Skeletal muscle tissue (tissue), 4 donors: ENCODE data around the gene CELF4. TPM values are rescaled to one million over a fixed set of nuclear protein-coding genes. Genes with fewer than 3 reads are reported as not detected.

ENCODE experiments used
- H3K27ac ChIP-seq: one replicate; pipeline ENCODE4 v1.7.0; 2013; ENCODE audit warnings: mild to moderate bottlenecking, low read depth, low read length, inconsistent platforms
- H3K27me3 ChIP-seq, 3 donors: one replicate each; pipeline ENCODE4 v1.7.0; 2013; ENCODE audit warnings: low read length in 3 of 3; ENCODE audit not compliant: control insufficient read depth in 3 of 3, insufficient read depth in 3 of 3
- H3K36me3 ChIP-seq, 3 donors: one replicate each; pipeline ENCODE4 v1.7.0; 2013; ENCODE audit warnings: low read length in 3 of 3; ENCODE audit not compliant: control insufficient read depth in 3 of 3, insufficient read depth in 3 of 3
- H3K4me1 ChIP-seq, 3 donors: one replicate each; pipeline ENCODE4 v1.7.0; 2013; ENCODE audit warnings: low read length in 3 of 3, mild to moderate bottlenecking in 3 of 3; ENCODE audit not compliant: control insufficient read depth in 3 of 3, insufficient read depth in 3 of 3
- H3K4me3 ChIP-seq, 3 donors: one replicate each; pipeline ENCODE4 v1.7.0; 2013; ENCODE audit warnings: low read length in 3 of 3
- H3K9ac ChIP-seq, 3 donors: one replicate each; pipeline ENCODE4 v1.7.0; 2013; ENCODE audit warnings: low read length in 3 of 3, mild to moderate bottlenecking in 3 of 3, moderate library complexity in 2 of 3, low read depth in 1 of 3
- H3K9me3 ChIP-seq, 3 donors: one replicate each; pipeline ENCODE4 v1.7.0; 2013; ENCODE audit warnings: low read length in 3 of 3; ENCODE audit not compliant: control insufficient read depth in 3 of 3
- total RNA-seq: library from RNA; depleted of rRNA; stranded (reverse); fragments of >200 nt; gene quantifications from one replicate; pipeline ENCODE4 v1.2.3, GENCODE V29; 2014
- donor health status: Osteomylitis.

The CELF4 gene
- total RNA-seq, 1 donor from 2014 or later = not detected

DNA sequence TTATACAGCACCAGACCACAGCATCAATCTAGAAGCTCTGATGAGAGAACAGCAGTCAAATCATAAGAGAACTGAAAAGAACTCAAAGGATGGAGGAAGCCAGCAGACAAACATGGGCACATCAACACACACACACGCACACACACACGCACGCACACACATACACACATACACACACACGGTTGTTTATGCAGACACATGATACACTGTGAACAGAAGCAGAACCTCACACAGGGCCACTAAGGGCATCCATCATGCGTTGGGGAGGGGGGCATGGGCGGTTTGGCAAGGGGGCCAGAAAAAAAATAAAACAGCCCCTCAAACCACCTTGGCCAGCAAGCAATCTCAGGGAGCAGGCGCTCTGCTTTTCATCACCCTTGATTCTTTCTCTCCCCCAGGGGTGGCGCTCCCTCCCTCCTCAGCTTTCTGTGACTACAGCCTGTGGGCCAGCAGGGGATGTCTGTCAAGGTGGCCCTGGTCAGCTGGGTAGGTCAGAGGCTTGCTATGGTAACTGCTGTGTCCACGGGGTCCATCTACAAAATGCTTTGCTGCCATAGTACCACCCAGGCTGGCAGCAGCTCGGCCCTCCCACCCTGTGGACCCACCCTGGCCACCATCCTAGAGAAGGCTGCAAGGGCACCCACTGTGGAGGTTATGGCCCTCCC lies 318.0 kb downstream of the CELF4 start:
- no peak overlapping the region for H3K27ac ChIP-seq
- H3K27me3 ChIP-seq = peaks cover 23 to 30% (median 27%) of the 10 kb centered on the region in 3 donors
- H3K36me3 ChIP-seq = no peaks in the 10 kb centered on the region
- no peaks in the 10 kb centered on the region for H3K4me1 ChIP-seq
- H3K9me3 ChIP-seq = no peaks in the 10 kb centered on the region
- H3K4me3 ChIP-seq = no peak overlapping the region
- H3K9ac ChIP-seq = no peak overlapping the region

DNA sequence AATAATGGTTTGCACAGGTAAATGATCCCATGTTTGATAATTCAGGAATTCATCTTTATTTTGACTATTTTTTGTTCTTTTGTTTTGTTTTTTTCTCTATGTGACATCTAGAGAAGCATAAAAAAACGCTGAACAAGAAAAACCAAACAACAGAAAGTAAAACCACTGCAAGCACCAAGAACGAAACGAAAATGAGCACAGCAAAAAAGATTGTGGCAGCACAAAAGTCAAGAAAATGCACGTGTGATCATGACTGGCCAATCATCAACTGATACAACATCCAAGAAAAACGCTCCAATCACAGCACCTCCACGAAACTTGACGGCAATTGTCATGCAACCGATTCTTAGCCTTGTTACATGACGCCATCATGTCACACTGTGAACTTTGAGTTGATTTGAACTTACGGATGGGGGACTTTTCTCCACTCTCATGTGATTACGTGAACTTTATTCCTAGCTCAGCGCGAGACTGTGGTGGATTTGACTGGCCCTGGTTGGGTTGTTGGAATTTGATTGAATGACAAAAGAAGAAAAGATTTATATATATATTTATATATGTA lies 318.7 kb downstream of the CELF4 start:
- Histone ChIP-seq H3K27me3 (peaks cover 19 to 29% (median 22%) of the 10 kb centered on the region in 3 donors), H3K9me3 (no peaks in the 10 kb centered on the region), H3K9ac (no peak overlapping the region), H3K4me3 (no peak overlapping the region), H3K27ac (no peak overlapping the region), H3K36me3 (no peaks in the 10 kb centered on the region), H3K4me1 (no peaks in the 10 kb centered on the region)

DNA sequence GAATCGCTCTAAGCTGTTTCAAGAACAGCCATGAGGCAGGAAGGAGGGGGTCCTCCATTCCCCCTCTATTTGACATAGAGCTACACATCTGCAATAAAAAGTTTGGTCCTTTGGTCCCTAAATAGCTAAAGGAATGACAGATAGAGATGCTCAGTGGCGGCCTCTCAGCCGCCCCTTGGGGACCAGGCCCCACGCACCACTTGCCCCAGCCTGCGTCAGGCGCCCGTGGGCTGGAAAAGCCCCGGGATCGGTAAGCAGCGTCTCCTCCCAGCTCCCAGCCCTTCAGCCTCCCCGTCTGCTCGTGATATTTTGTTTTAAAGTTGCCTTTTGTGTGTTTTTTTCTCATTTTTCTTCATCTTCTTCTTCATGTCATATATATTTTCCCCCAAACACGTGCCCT lies 321.0 kb downstream of the CELF4 start:
- H3K4me3 ChIP-seq = no peak overlapping the region
- no peak overlapping the region for H3K27ac ChIP-seq
- H3K36me3 ChIP-seq = no peaks in the 10 kb centered on the region
- no peak overlapping the region for H3K9ac ChIP-seq
- no peaks in the 10 kb centered on the region for H3K9me3 ChIP-seq
- H3K27me3 ChIP-seq = peaks cover 5 to 22% (median 9%) of the 10 kb centered on the region in 3 donors
- H3K4me1 ChIP-seq = no peaks in the 10 kb centered on the region

GRCh38 chr18:37243741-37244140 lies 321.9 kb downstream of the CELF4 start:
- H3K27ac ChIP-seq = no peak overlapping the region
- H3K4me1 ChIP-seq = no peaks in the 10 kb centered on the region
- H3K27me3 ChIP-seq = peaks cover 0 to 18% (median 4%) of the 10 kb centered on the region in 3 donors
- H3K36me3 ChIP-seq = no peaks in the 10 kb centered on the region
- no peak overlapping the region for H3K9ac ChIP-seq
- no peaks in the 10 kb centered on the region for H3K9me3 ChIP-seq
- no peak overlapping the region for H3K4me3 ChIP-seq

- H3K4me3 ChIP-seq = no peak overlapping the region
- H3K36me3 ChIP-seq = no peaks in the 10 kb centered on the region
- peaks cover 0 to 18% (median 4%) of the 10 kb centered on the region in 3 donors for H3K27me3 ChIP-seq
- H3K4me1 ChIP-seq = no peaks in the 10 kb centered on the region
- no peaks in the 10 kb centered on the region for H3K9me3 ChIP-seq
- no peak overlapping the region for H3K9ac ChIP-seq
- no peak overlapping the region for H3K27ac ChIP-seq
These were observed 322.6 kb downstream of the CELF4 start for GRCh38 chr18:37242826-37243560.

DNA sequence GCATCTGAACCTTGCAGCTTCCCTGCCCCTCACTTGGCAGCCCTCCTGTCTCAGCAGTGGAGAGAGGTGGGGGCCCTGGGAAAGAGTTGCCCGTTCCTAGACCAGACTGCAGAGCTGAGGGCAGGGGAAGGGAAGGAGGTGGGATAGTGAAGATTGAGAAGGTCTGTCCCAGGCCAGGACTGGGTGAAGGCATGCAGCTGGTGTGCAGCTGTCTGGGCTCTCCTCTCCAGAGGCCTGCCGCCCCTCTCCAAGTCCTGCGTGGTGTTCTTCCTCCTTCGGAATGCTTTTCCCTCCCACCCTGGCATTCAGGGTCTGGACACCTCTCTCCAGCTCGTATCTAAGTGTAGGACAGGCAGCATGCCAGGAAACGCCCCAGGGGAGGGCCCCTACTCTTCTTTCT lies 323.5 kb downstream of the CELF4 start:
- Histone ChIP-seq H3K36me3 (no peaks in the 10 kb centered on the region), H3K9me3 (no peaks in the 10 kb centered on the region), H3K4me3 (no peak overlapping the region), H3K4me1 (no peaks in the 10 kb centered on the region), H3K9ac (no peak overlapping the region), H3K27me3 (peaks cover 0 to 15% (median 4%) of the 10 kb centered on the region in 3 donors), H3K27ac (no peak overlapping the region)

DNA sequence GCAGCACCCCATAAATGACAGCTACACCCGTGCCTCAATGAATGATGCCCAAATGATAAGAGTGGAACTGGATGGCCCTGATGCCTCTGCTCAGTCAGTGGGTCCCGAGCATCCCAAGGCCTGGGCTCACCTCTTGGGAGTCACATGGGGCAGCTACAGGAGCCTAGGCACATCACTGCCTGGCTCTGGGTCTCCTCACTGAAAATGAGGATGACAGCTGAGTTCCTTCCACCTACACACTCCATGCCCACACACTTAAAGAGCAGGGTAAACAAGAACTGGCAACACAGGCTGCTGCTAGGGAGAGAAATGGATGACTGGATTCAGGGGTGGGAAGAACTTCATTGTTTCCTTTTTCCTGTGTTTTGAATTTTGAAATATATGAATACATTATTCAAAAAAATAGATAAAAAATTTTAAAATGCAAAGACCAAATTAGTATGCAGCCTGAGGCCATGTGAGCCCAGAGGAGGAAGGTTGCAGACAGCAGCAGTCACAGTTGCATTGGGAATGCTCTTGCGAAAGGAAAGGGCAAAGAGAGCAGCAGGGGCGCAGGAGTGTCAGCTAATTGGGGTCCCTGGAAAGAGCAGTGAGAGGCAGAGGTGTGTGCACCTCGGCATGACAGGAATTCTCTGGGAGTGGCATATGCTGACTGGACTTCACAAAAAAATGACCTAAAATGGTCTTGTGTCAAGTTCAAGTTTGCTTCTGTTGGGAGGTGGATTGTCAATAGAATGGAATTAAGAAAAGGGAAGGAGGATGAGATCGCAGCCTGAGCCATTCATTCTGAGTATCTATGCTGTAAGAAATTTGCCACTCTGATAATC lies 327.1 kb downstream of the CELF4 start:
- Histone ChIP-seq H3K9me3 (no peaks in the 10 kb centered on the region), H3K36me3 (no peaks in the 10 kb centered on the region), H3K27me3 (peaks cover 0 to 12% (median 0%) of the 10 kb centered on the region in 3 donors), H3K4me3 (no peak overlapping the region), H3K9ac (no peak overlapping the region), H3K4me1 (no peaks in the 10 kb centered on the region), H3K27ac (no peak overlapping the region)

DNA sequence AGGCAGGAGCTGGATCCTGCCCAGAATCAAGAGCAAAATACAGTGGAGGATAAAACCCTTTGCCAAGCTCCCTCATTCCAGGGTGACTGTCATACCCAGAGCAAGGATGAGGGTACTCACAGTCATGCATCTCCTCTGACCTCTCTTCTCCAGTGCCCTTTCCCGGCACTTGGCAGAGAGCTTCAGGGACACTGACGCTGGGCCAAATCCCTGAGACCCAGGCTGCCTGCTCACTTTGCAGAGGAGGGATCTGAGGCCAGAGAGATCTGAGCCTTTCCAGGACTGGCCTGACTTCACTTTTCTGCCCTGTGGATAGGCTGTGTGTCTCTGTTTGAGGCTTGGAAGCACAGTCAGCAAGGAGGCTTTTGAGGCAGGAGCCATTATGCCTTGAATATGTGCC lies 330.0 kb downstream of the CELF4 start:
- H3K9me3 ChIP-seq = no peaks in the 10 kb centered on the region
- H3K27me3 ChIP-seq = no peaks in the 10 kb centered on the region
- H3K27ac ChIP-seq = no peak overlapping the region
- H3K9ac ChIP-seq = no peak overlapping the region
- H3K36me3 ChIP-seq = no peaks in the 10 kb centered on the region
- H3K4me3 ChIP-seq = no peak overlapping the region
- no peaks in the 10 kb centered on the region for H3K4me1 ChIP-seq

- no peaks in the 10 kb centered on the region for H3K27me3 ChIP-seq
These were observed 334.3 kb downstream of the CELF4 start for GRCh38 chr18:37231251-37231650.

More at GRCh38 chr18:37231251-37231650, 334.3 kb downstream of the CELF4 start:
- H3K9ac ChIP-seq = no peak overlapping the region
- H3K4me1 ChIP-seq = no peaks in the 10 kb centered on the region
- no peak overlapping the region for H3K27ac ChIP-seq
- no peaks in the 10 kb centered on the region for H3K36me3 ChIP-seq
- H3K4me3 ChIP-seq = no peak overlapping the region
- H3K9me3 ChIP-seq = no peaks in the 10 kb centered on the region
